Endometrial microvascular endothelial cells (primary cell): ENCODE data around the gene LRRC46. TPM values are rescaled to one million over a fixed set of nuclear protein-coding genes. Genes with fewer than 3 reads are reported as not detected.

Source experiments
- in situ Hi-C: cut with HindIII; loops from 2 replicates; pipeline ENCODE4 v1.10.0; 2017; ENCODE audit warnings: low sequenced_read_pairs, low pct_unique_long_range_greater_than_20kb; ENCODE audit errors: inconsistent ontology term
- total RNA-seq: library from RNA; depleted of rRNA; stranded (reverse); fragments of >200 nt; gene quantifications from one replicate; pipeline ENCODE4 v1.2.3, GENCODE V29; 2015; ENCODE audit errors: inconsistent ontology term

LRRC46 gene
- total RNA-seq, 1 donor from 2014 or later, result not detected

DNA sequence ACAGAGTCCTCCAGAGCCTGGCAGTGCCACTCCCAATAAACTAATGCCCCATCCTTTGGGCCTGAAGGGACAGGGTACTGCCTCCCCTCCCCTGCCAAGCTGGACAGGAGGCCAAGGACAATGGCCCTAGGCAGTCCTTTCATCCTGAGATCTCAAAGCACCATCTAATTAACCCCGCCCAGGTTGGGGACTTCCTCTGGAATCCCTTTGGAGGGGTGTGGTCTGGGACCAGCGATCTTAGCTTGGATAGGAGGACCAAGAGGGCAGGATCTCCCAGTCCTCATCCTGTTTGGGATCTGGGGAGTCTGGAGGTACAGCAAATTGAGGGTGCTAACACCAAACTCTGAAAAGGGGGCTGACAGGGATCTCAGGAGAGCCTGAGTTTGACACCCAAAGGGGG is 37.6 kb downstream of the LRRC46 start:
- in situ Hi-C loops, result no loop called here

DNA sequence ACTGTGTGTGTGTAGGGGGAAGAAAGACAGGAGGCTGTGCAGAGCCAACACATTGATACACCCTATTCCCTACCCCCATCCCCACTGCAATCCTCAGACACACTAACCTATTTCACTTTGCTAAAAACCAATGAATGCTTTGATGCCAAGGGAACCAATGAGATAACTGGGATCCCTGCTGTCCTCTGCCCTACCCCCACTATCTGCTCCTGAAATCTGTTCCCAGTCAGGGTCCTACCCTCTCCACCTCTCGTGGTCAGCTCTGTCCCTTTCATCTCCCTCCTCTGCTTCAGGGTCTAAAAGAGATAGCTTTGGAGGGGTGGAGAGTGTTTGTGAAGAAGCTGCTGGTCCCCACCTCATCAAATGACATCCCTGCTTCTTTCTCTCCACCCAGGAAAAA is 38.6 kb downstream of the LRRC46 start:
- in situ Hi-C loops, result no loop called here

DNA sequence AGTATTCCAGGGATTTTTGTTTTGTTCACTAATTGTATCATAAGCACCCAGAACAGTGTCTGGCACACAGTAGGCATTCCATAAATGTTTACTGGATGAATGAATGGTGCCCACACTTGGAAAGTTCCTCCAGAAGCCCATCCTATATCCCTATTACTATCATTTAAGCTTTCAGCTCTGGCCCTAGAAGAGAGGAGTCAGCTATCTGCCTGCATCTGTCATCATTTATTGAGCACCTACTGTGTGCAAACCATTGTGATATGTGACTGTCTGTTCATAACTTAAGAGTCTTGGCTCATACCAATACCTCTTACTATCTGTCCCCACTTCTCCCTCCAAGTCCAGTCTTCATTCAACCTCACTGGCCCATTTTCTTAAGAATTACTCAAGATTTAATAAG is 39.6 kb downstream of the LRRC46 start:
- in situ Hi-C loops, result no loop called here

DNA sequence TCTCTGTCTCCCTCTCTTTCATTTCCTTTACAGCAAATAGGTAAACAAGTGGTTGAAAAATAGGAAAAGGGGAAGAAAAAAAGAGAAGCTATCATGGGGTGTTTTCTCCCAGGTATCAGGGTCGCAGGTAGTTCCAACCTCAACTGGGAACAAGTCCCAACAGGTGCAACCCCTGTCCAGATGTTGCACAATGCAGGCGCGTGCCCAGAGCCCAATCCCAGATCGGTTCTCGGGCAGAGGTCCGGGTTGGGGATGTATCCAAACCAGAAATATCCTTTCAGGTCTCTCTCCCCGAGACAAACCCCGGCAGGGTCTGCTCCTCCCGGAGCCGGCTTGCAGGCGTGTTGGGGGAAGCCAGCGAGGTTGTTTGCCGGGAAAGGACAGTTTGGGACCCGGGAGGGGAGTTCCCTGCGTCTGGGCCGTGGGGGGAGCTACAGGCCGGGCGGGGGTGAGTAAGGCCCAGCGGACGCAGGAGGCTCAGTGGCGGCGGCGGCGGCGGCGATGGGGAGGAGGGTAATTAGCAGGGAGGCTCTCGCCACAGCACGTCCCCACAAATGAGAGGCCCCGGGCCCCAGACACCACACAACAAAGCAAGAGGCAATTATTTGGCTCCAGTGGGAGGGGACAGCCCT is 40.7 kb downstream of the LRRC46 start:
- in situ Hi-C loops, result no loop called here

DNA sequence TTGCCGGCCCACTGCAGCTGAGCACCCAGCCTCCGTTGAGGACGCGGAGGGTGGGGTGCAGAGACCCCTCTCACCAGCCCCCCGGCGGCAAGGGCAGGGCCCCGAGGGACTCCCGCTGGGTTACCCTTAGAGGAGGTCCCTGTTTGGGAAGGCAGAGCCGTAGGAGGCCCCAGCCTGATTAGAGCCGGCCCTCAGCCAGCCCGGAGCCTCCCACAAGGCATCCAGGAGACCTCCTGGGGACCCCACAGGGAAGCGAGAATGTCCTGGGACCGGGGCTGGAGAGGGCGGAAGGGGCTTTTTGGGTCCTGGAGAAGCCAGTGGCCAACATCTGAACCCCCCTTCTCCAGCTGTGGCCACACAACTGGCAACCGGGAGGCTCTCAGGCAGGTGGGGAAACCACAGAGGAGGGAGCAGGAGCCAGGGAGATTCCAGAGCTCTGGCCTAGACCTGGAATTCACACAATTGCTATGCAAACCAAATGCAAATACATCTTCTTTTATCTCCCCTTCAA is 41.2 kb downstream of the LRRC46 start:
- in situ Hi-C loops, result no loop called here

DNA sequence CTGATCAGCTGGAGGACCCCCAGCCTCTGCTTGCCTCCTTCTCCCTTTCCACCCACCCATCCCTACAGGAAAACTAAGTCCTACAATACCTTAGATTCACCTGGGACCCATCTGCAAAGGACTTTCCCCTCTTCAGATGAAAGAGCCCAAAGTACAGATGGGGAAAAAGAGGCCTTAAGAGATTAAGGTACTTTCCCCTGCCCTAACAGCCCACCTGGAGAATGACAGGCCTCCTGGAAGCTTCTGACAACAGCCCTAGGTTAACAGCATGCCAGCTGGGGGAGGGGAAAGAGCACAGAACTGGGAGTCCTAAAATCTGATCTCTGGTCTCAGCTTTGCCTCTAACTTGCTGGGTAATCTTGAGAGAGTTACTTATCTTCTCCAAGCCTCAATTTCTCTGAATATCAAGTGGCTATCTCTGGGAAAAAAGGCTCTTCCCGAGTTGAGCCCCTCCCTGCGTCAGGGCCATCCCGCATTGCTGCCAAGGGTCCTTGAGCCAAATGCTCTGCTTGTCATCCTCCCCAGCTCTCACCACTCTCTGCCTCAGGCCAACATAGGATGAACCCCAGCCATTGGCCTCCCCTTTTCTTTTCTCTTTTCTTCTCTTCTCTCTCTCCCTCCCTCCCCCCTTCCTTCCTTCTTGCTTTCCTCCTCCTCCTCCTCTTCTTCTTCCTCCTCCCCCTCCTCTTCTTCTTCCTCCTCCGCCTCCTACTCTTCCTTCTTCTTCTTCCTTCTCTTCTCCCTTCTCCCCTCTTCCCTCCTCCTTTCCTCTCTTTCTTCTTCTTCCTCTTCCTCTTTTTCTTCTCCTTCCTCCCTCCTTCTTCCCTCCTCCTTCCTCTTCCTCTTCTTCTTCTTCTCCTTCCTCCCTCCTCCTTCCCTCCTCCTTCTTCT is 42.0 kb downstream of the LRRC46 start:
- in situ Hi-C loops, result no loop called here

DNA sequence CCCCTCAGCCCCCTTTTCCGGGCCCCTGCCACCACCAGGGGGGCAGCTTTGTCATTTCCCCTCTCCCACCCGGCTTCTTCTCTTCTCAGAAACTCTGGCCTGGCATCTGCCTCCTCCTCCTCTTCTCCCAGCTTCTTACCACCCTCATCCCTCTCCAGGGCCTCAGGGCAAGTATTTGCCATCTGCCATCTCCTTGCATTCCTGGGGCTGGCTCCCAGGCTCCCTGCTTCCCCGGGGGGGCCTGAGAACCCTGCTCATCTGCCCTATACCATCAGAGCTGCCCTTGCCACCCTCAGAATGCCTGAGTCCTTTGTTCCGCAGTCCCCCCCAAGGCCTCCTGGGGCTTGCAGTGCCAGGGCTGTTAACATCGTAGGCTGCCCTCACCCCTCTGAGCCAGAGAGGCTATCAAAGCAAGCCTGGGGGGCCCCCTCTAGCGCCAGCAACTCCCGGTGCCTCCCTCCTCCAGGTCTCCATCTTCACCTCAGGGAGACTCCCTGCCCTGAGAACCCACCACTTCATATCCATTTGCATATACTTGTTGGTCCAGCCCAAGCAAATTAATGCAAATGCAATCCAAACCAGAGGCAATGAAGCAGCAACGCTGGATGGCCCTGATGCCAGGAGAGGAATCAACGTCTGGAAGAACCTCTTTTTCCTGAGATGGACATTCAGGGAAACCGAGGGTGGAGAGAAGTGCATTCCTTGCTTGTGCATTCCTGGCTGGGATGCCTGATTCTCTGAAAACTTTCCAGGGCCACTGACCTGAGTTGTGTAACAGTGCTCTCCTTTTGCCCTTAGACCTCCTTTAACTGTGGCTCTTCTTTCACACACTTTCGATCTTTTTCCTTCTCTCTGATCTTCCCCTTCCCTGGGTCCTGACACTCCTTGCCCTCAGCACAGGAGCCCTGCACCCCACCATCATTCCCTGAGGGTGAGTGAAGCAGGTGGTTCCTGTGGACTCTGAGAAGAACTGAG is 43.8 kb downstream of the LRRC46 start:
- in situ Hi-C loops, result no loop called here

DNA sequence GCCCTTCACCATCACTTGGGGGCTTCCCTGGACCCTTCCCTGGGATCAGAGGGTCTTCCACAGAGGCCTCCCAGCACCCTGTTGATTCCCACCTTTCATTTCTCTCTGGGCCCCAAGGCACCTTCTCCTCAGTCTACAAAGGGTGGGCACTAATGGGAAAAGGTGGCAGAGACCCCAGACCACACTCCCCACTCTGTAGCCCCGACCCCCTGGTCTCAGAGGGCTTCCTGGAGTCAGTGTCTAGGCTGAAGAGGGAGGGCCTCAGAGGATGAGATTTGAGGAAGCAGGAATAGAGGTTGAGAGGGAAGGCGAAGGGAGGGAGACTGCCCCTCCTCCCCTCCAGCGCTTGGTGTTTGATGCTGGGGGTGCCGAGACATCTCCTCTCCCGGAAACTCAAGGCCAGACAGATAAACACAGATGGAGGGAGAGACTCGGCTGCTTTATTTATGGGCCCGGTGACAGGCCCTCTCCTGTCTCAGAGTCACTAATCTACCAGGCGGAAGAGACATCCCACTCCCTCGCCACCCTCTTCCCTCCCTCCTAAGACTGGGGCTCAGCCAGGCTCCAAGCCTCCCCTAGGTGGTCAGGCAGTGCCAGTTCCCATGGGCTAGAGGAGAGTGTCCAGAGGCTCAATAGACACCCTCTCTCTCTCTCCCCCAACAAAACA is 46.0 kb downstream of the LRRC46 start:
- in situ Hi-C loops, result no loop called here

DNA sequence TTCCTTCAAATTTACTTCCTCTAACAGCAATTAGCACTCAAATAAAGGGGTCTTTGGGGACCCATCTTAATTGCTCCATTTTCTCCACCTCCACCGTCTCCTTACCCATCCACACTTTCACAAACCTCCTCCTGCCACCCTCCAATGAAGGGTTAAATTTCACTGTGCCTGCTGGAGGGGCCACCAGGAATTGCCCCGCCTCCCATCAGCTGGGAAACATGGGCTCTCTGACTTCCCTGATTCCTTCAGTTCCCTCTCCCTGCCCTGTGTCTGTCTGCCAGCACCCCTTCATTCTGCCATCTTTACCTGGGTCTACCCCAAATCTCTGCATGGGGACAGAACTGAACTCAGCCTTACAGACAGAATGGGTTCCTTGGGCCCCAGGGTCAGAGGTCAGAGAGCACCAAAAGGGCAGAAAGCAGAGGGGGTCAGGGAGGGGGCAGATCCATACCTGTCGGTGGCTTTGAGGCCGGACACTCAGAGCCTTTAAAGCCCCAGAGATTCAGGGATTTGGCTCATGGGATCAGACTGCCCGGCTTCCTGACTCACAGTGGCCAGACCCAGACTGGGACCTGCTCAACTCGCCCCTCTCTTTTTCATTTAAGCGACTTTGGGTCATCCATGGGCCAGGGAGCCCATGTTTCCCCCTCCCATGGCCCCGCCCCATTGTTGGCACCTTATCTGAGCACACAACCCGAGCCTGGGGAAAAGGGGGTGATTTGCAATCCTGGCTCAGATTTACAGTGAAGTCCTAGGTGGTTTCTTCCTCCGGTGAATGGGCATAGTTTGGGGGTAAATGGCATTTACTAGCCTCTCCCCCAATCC is 46.9 kb downstream of the LRRC46 start:
- in situ Hi-C loops, result no loop called here

DNA sequence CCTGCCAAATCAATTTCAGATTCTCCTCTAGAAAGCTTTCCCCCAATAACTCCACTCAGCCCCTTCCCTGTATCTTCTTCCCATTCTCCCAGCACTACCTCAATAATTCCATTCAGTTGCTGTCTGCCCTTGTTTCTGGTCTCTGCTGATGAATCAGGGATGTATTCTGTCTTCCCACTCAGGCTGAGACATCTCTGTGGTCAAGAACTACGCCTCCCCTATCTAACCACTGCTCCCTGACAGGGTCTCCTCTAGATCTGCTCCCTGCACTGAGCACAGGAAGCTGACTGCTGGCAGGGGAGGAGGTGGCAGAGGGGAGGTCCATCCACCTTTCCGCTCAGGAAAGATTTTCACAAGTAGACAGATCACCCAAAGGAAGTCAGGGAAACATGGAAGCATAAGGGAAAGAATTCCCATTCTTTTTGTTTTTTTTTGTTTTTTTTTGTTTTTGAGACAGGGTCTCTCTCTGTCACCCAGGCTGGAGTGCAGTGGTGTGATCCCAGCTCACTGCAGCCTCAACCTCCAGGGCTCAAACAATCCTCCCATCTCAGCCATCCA is 47.6 kb downstream of the LRRC46 start:
- in situ Hi-C loops, result no loop called here

DNA sequence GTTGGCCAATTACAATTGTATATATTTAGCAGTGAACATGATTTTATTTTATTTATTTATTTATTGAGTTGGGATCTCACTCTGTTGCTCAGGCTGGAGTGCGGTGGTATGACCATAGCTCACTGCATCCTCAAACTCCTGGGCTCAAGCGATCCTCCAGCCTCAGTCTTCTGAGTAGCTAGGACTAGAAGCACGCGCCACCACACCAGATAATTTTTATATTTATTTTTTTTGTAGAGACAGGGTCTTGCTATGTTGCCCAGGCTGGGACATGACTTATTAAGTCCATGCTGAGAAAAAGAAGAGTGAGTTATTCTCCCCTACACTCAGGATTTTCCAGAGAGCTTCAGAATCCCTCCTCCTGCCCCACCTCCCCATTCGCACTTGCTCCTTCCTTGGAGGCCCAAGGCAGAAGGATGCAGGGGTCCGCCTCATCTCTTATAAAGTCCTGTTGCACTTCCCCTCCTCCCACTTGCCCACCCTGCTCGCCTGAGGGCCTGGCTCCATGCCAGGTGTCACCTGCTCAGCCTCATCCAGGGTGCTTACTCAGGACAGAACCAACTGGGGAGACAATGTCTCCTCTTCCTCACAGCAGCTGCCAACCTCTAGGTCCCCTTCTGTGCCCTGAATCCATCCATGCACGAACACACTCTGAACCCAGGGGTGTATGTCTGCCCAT is 48.4 kb downstream of the LRRC46 start:
- in situ Hi-C loops, result no loop called here

DNA sequence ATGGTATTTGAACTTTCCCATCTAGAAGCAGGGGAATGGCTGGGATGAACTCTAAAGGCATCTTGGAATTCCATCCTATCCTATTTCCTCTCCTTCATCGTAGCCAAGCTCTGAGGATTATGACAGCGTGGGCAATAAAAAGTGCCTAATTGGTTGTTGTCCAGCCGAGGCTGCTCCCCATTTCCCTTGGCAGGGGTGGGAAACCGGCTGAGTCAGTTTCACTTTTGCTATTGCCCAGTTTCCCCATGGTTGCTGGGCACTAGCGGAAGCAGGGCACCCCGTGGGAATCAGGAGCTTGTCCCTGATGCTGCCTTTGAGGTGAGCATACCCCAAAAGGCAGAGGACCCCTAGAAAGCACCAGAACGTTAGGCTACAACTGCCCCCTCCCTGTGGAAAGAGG is 50.8 kb downstream of the LRRC46 start:
- in situ Hi-C loops, result no loop called here

DNA sequence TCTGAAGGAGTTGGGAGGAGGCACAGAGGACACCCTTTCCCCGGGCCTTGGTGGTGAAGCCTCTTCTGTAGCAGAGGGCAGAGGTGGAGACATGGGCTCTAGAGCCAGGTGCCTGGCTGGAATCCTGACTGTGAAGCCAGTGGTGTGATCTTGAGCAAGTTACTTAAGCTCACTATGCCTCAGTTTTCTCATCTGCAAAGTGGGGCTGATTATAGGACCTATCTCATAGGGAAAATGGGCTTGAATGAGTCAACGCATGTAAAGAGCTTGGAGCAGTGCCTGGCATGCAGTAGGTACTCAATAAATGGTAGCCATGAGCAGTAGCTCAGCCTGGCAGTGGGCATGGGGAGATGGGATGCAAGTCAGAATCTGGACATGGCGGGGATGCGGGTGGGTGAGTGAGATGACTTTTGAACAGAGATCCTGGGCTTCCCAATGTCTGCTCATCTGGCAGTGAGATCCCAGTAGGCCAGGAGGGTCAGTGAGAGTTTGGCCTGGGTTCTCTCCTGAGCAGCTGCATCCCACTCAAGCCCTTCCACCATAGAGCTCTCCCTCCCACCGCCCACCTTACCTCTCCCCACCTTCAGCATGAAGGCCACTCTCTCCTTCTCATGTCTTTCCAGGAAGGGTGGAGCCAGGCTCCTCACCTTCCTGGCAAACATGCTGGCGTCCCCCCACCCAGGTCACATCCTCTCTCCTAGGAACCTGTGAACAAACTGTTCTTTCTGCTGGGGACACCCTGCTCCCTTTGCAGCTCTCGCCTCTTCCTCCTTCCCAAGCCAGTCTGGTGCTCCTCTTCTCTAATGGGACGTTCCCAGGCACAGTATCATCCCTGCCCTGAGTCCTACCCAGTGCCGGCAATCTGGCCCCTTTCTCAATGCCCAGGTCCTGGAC is 51.5 kb downstream of the LRRC46 start:
- in situ Hi-C loops, result no loop called here

DNA sequence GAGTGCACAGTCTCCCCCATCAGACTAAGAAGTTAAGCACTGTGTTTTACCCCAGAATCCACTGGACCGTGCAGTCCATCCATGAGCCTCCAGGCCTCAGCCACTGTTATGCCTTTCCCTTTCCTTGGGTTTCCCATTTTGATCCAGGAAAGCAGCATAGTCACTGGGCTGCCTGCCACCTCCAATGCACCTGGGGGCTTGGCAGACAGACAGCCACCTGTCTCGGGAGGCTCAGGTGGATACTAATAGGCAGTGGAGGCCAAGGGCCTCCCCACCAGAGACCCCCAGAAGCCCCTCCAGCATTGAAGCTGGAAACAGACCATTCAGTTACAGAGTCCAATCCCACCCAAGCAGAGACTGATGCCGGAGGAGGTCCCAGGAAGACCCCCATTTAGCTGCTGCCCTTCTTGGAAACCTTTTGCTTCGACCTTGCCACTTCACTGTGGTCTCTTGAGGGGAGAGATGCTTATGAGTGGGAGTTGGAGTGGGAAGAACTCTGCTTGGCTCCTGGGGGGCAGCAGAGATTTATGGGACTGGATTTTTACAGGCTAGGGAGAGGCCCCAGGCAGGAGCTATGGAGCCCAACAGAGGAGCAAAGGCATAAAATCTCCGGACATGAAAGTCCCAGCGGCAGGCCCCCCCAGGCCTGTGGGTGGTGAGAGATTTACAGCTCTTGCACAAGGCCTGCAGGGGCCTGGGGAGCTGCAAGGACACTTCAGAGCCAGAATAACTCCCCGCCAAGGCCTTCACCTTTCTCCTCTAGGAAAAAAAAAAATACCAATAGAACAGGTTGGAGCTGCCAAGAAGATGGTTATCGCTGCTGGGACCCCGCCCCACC is 52.3 kb downstream of the LRRC46 start:
- in situ Hi-C loops, result no loop called here

DNA sequence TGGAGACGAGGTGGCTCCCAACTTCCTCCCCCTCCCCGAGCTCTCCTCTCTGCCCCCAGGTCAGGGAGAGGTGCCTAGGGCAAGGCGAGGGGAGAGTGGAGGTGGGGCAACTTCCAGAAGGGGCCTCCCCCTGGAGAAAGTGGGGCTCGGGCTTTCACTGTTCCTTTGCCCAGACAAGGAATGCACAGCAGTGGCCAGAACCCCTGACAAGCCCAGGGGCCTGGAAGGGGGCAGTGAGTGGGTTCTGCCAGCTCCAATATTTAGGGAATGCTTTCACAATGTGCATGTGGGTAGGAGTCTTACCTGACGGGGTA is 52.9 kb downstream of the LRRC46 start:
- in situ Hi-C loops, result no loop called here
